ENCODE results near the gene RAD50.

The RAD50 gene

GRCh38 chr5:132647473-132647872 is 90.7 kb downstream of the RAD50 start:
- Histone ChIP-seq H3K79me1 (replicated peaks; ENCODE audit: low read length, poor library complexity, severe bottlenecking) (no peaks in the 10 kb centered on the region), H3K9me3 (ENCODE audit: control insufficient read depth, low read length) (no peaks in the 10 kb centered on the region)

GRCh38 chr5:132648355-132648754 is 91.6 kb downstream of the RAD50 start:
- no peak overlapping the region for H2BK120ac ChIP-seq (ENCODE audit: low read depth, low read length)
- H2BK12ac ChIP-seq (ENCODE audit: low read length in 2 of 2): no peak overlapping the region
- H3K9ac ChIP-seq (ENCODE audit: low read length): no peak overlapping the region
- peaks cover 0 to 7% of the 10 kb centered on the region in 2 experiments for H3K27me3 ChIP-seq (ENCODE audit: control insufficient read depth in 1 of 2, insufficient read depth in 1 of 2, low read length in 2 of 2)
- H3K4ac ChIP-seq (ENCODE audit: low read depth in 1 of 2, low read length in 2 of 2): no peak overlapping the region
- DNase-seq: no peak
- peaks cover 0 to 8% of the 10 kb centered on the region in 2 experiments for H3K36me3 ChIP-seq (ENCODE audit: control insufficient read depth in 1 of 2, insufficient read depth in 2 of 2, low read depth in 1 of 2, low read length in 2 of 2)
- no peaks in the 10 kb centered on the region for H3K79me1 ChIP-seq (replicated peaks; ENCODE audit: low read length, poor library complexity, severe bottlenecking)
- no peak overlapping the region for H3K4me2 ChIP-seq (ENCODE audit: low read length, poor library complexity, severe bottlenecking)
- no peak overlapping the region for H3K18ac ChIP-seq (ENCODE audit: low read depth in 1 of 2, low read length in 2 of 2)
- H3K27ac ChIP-seq (ENCODE audit: low read length, poor library complexity, severe bottlenecking): no peak overlapping the region
- H3K4me1 ChIP-seq (ENCODE audit: control insufficient read depth, insufficient read depth, low read depth, low read length): no peaks in the 10 kb centered on the region
- no CpG with 5 or more reads among the region's 1 CpG for WGBS
- H2BK5ac ChIP-seq (ENCODE audit: low read depth, low read length, poor library complexity, severe bottlenecking): no peak overlapping the region
- H2AFZ ChIP-seq (ENCODE audit: low read depth, low read length): no peak overlapping the region
- H4K91ac ChIP-seq (ENCODE audit: low read length): no peak overlapping the region
- H2BK15ac ChIP-seq (ENCODE audit: low read depth, poor library complexity, severe bottlenecking): no peak overlapping the region
- H4K8ac ChIP-seq (ENCODE audit: low read length): no peak overlapping the region
- no peak overlapping the region for H3K14ac ChIP-seq (ENCODE audit: low read length in 2 of 2)
- no peak overlapping the region for H2AK5ac ChIP-seq (ENCODE audit: low read length, severe bottlenecking)
- no peak overlapping the region for H3K4me3 ChIP-seq (ENCODE audit: insufficient read depth in 1 of 2, low read depth in 1 of 2, low read length in 2 of 2)
- no peak overlapping the region for H3K23ac ChIP-seq (ENCODE audit: low read length in 2 of 2)
- H3K9me3 ChIP-seq (ENCODE audit: control insufficient read depth, low read length): no peaks in the 10 kb centered on the region

More at GRCh38 chr5:132647473-132647872, 90.7 kb downstream of the RAD50 start:
- no peak overlapping the region for H2BK5ac ChIP-seq (ENCODE audit: low read depth, low read length, poor library complexity, severe bottlenecking)
- H3K27ac ChIP-seq (ENCODE audit: low read length, poor library complexity, severe bottlenecking): no peak overlapping the region
- H3K4me2 ChIP-seq (ENCODE audit: low read length, poor library complexity, severe bottlenecking): no peak overlapping the region
- no peak overlapping the region for H2AFZ ChIP-seq (ENCODE audit: low read depth, low read length)
- H3K14ac ChIP-seq (ENCODE audit: low read length in 2 of 2): no peak overlapping the region
- peaks cover 6 to 17% of the 10 kb centered on the region in 2 experiments for H3K36me3 ChIP-seq (ENCODE audit: control insufficient read depth in 1 of 2, insufficient read depth in 2 of 2, low read depth in 1 of 2, low read length in 2 of 2)
- no peak overlapping the region for H3K18ac ChIP-seq (ENCODE audit: low read depth in 1 of 2, low read length in 2 of 2)
- no peak overlapping the region for H4K91ac ChIP-seq (ENCODE audit: low read length)
- peaks cover 0 to 3% of the 10 kb centered on the region in 2 experiments for H3K27me3 ChIP-seq (ENCODE audit: control insufficient read depth in 1 of 2, insufficient read depth in 1 of 2, low read length in 2 of 2)
- no peak overlapping the region for H2BK120ac ChIP-seq (ENCODE audit: low read depth, low read length)
- no peak overlapping the region for H3K4me3 ChIP-seq (ENCODE audit: insufficient read depth in 1 of 2, low read depth in 1 of 2, low read length in 2 of 2)
- DNase-seq: no peak
- WGBS: 85% methylated on average over 2 of the region's 2 CpGs
- H2BK15ac ChIP-seq (ENCODE audit: low read depth, poor library complexity, severe bottlenecking): no peak overlapping the region
- H2BK12ac ChIP-seq (ENCODE audit: low read length in 2 of 2): no peak overlapping the region
- H3K9ac ChIP-seq (ENCODE audit: low read length): no peak overlapping the region
- no peaks in the 10 kb centered on the region for H3K4me1 ChIP-seq (ENCODE audit: control insufficient read depth, insufficient read depth, low read depth, low read length)
- H4K8ac ChIP-seq (ENCODE audit: low read length): no peak overlapping the region
- H2AK5ac ChIP-seq (ENCODE audit: low read length, severe bottlenecking): no peak overlapping the region
- H3K23ac ChIP-seq (ENCODE audit: low read length in 2 of 2): no peak overlapping the region
- H3K4ac ChIP-seq (ENCODE audit: low read depth in 1 of 2, low read length in 2 of 2): no peak overlapping the region

DNA sequence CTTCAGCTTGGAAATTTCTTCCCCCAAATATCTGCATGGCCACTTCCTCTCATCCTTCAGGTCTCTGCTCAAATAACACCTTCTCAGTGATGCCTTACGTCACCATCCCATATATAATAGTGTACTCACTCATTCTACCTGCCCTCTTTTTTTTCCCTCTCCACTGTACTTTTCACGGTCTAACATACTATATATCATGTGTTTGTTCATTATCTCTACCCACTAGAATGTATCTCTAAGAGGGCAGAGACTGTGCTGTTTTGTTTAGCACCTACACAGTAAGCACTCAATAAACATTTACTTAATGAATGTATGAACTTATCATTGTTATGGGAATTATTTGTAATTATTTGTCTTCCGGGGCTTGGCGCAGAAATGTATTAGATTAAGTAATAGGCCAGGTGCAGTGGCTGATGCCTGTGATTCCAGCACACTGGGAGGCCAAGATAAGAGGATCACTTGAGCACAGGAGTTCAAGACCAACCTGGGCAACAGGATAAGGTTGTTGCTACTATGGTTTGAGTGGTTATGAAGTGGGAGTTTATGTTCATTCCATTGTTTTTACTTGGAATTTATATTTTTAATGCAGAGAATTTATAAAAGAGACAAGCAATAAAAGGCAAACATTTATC is 95.2 kb downstream of the RAD50 start:
- 97% methylated on average over 3 of the region's 4 CpGs for WGBS

GRCh38 chr5:132653716-132654115 is 96.9 kb downstream of the RAD50 start:
- H3K4me3 ChIP-seq (ENCODE audit: insufficient read depth in 1 of 2, low read depth in 1 of 2, low read length in 2 of 2): no peak overlapping the region
- no peak overlapping the region for H2AK5ac ChIP-seq (ENCODE audit: low read length, severe bottlenecking)
- no peak overlapping the region for H3K4me2 ChIP-seq (ENCODE audit: low read length, poor library complexity, severe bottlenecking)
- no peaks in the 10 kb centered on the region for H3K9me3 ChIP-seq (ENCODE audit: control insufficient read depth, low read length)
- H2BK15ac ChIP-seq (ENCODE audit: low read depth, poor library complexity, severe bottlenecking): no peak overlapping the region
- H4K8ac ChIP-seq (ENCODE audit: low read length): no peak overlapping the region
- 69% methylated on average over 7 of the region's 7 CpGs for WGBS
- no peak overlapping the region for H3K18ac ChIP-seq (ENCODE audit: low read depth in 1 of 2, low read length in 2 of 2)
- no peak overlapping the region for H3K27ac ChIP-seq (ENCODE audit: low read length, poor library complexity, severe bottlenecking)
- no peak overlapping the region for H2BK120ac ChIP-seq (ENCODE audit: low read depth, low read length)
- H3K27me3 ChIP-seq (ENCODE audit: control insufficient read depth in 1 of 2, insufficient read depth in 1 of 2, low read length in 2 of 2): peaks cover 21 to 37% of the 10 kb centered on the region in 2 experiments
- H2AFZ ChIP-seq (ENCODE audit: low read depth, low read length): no peak overlapping the region
- H3K4me1 ChIP-seq (ENCODE audit: control insufficient read depth, insufficient read depth, low read depth, low read length): peaks cover 12% of the 10 kb centered on the region
- no peak overlapping the region for H2BK5ac ChIP-seq (ENCODE audit: low read depth, low read length, poor library complexity, severe bottlenecking)
- H2BK12ac ChIP-seq (ENCODE audit: low read length in 2 of 2): no peak overlapping the region
- H3K36me3 ChIP-seq (ENCODE audit: control insufficient read depth in 1 of 2, insufficient read depth in 2 of 2, low read depth in 1 of 2, low read length in 2 of 2): no peaks in the 10 kb centered on the region
- H4K91ac ChIP-seq (ENCODE audit: low read length): no peak overlapping the region
- H3K4ac ChIP-seq (ENCODE audit: low read depth in 1 of 2, low read length in 2 of 2): no peak overlapping the region
- DNase-seq: no peak
- no peak overlapping the region for H3K14ac ChIP-seq (ENCODE audit: low read length in 2 of 2)
- no peak overlapping the region for H3K9ac ChIP-seq (ENCODE audit: low read length)
- no peaks in the 10 kb centered on the region for H3K79me1 ChIP-seq (replicated peaks; ENCODE audit: low read length, poor library complexity, severe bottlenecking)
- no peak overlapping the region for H3K23ac ChIP-seq (ENCODE audit: low read length in 2 of 2)

More for the DNA sequence above, 95.2 kb downstream of the RAD50 start:
- H2AFZ ChIP-seq (ENCODE audit: low read depth, low read length): no peak overlapping the region
- H3K27ac ChIP-seq (ENCODE audit: low read length, poor library complexity, severe bottlenecking): no peak overlapping the region
- no peak overlapping the region for H3K9ac ChIP-seq (ENCODE audit: low read length)
- no peak overlapping the region for H3K18ac ChIP-seq (ENCODE audit: low read depth in 1 of 2, low read length in 2 of 2)
- no peak overlapping the region for H3K4ac ChIP-seq (ENCODE audit: low read depth in 1 of 2, low read length in 2 of 2)
- H3K23ac ChIP-seq (ENCODE audit: low read length in 2 of 2): no peak overlapping the region
- H3K36me3 ChIP-seq (ENCODE audit: control insufficient read depth in 1 of 2, insufficient read depth in 2 of 2, low read depth in 1 of 2, low read length in 2 of 2): no peaks in the 10 kb centered on the region
- no peak overlapping the region for H2BK15ac ChIP-seq (ENCODE audit: low read depth, poor library complexity, severe bottlenecking)
- H2AK5ac ChIP-seq (ENCODE audit: low read length, severe bottlenecking): no peak overlapping the region
- peaks cover 12% of the 10 kb centered on the region for H3K4me1 ChIP-seq (ENCODE audit: control insufficient read depth, insufficient read depth, low read depth, low read length)
- no peaks in the 10 kb centered on the region for H3K9me3 ChIP-seq (ENCODE audit: control insufficient read depth, low read length)
- no peak overlapping the region for H2BK120ac ChIP-seq (ENCODE audit: low read depth, low read length)
- no peak overlapping the region for H2BK5ac ChIP-seq (ENCODE audit: low read depth, low read length, poor library complexity, severe bottlenecking)
- DNase-seq: no peak
- no peak overlapping the region for H3K14ac ChIP-seq (ENCODE audit: low read length in 2 of 2)
- no peak overlapping the region for H3K4me3 ChIP-seq (ENCODE audit: insufficient read depth in 1 of 2, low read depth in 1 of 2, low read length in 2 of 2)
- H2BK12ac ChIP-seq (ENCODE audit: low read length in 2 of 2): no peak overlapping the region
- no peak overlapping the region for H3K4me2 ChIP-seq (ENCODE audit: low read length, poor library complexity, severe bottlenecking)
- no peak overlapping the region for H4K91ac ChIP-seq (ENCODE audit: low read length)
- peaks cover 18 to 31% of the 10 kb centered on the region in 2 experiments for H3K27me3 ChIP-seq (ENCODE audit: control insufficient read depth in 1 of 2, insufficient read depth in 1 of 2, low read length in 2 of 2)
- no peak overlapping the region for H4K8ac ChIP-seq (ENCODE audit: low read length)
- no peaks in the 10 kb centered on the region for H3K79me1 ChIP-seq (replicated peaks; ENCODE audit: low read length, poor library complexity, severe bottlenecking)
